Adrenal gland (tissue), 5 donors: Measurements from ENCODE around the gene ZNF358.

Experiments used
- POLR2A ChIP-seq, 2 donors: fragments of 450-650 bp; IDR thresholded peaks; one replicate each; pipeline ENCODE4 v1.6.1; 2017; ENCODE audit warnings: antibody characterized with exemption in 2 of 2, mild to moderate bottlenecking in 2 of 2, moderate library complexity in 1 of 2
- TF ChIP-seq, protein P1 (sequence below), 6 experiments: fragments of 450-650 bp in 4 of 6; fragments of 200-600 bp in 2 of 6; sonication (generic) in 1 of 6; IDR thresholded peaks; 1 replicate in 5 of 6; 2 replicates in 1 of 6; pipeline versions ENCODE4 v1.5.1 to v1.8.0; 2016 to 2021; ENCODE audit warnings: antibody characterized with exemption in 6 of 6, mild to moderate bottlenecking in 2 of 6, moderate library complexity in 1 of 6
- donor health status: DM: no; HTN: no; CAD: no.

DNA sequence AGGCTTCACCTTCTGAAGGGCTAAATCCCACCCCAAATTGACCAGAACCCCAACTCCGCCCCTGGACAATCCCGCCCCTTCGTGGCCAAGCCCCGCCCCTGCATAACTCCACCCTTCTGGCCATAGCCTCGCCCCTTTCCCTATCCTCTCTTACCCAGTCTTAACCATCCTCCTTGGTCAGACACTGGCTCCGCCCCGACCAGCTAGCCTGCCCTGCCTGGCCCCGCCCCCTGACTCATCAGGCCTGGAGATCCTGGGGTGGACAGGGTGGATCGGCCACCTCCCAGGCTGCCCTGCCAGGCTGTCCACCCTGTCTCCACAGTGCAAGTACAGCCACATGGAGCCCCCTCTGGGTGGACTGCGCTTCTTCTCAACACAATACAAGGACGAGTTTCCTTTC lies 8.0 kb upstream of the ZNF358 start:
- no peak for TF ChIP-seq POLR2A (IDR thresholded peaks at IDR 0.05)
- TF ChIP-seq, protein P1, sequence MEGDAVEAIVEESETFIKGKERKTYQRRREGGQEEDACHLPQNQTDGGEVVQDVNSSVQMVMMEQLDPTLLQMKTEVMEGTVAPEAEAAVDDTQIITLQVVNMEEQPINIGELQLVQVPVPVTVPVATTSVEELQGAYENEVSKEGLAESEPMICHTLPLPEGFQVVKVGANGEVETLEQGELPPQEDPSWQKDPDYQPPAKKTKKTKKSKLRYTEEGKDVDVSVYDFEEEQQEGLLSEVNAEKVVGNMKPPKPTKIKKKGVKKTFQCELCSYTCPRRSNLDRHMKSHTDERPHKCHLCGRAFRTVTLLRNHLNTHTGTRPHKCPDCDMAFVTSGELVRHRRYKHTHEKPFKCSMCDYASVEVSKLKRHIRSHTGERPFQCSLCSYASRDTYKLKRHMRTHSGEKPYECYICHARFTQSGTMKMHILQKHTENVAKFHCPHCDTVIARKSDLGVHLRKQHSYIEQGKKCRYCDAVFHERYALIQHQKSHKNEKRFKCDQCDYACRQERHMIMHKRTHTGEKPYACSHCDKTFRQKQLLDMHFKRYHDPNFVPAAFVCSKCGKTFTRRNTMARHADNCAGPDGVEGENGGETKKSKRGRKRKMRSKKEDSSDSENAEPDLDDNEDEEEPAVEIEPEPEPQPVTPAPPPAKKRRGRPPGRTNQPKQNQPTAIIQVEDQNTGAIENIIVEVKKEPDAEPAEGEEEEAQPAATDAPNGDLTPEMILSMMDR (IDR thresholded peaks at IDR 0.05), result no peak
